ENCODE results near the gene PRKCE.
A peak's percentile ranks its signal among the peaks of the same experiment; 100 is the strongest.

GRCh38 chr2:45650851-45651414 lies 542 bp upstream of the PRKCE start:
- peak; percentile 98 for TF ChIP-seq POLR2A (IDR thresholded peaks at IDR 0.05)
- TF ChIP-seq, protein P1, sequence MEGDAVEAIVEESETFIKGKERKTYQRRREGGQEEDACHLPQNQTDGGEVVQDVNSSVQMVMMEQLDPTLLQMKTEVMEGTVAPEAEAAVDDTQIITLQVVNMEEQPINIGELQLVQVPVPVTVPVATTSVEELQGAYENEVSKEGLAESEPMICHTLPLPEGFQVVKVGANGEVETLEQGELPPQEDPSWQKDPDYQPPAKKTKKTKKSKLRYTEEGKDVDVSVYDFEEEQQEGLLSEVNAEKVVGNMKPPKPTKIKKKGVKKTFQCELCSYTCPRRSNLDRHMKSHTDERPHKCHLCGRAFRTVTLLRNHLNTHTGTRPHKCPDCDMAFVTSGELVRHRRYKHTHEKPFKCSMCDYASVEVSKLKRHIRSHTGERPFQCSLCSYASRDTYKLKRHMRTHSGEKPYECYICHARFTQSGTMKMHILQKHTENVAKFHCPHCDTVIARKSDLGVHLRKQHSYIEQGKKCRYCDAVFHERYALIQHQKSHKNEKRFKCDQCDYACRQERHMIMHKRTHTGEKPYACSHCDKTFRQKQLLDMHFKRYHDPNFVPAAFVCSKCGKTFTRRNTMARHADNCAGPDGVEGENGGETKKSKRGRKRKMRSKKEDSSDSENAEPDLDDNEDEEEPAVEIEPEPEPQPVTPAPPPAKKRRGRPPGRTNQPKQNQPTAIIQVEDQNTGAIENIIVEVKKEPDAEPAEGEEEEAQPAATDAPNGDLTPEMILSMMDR (IDR thresholded peaks at IDR 0.05), result peak; percentile 32 to 44 (median 41)
